Peyer's patch (tissue), 4 donors: Measurements from ENCODE around the gene PHLDB3. TPM values are rescaled to one million over a fixed set of nuclear protein-coding genes. Genes with fewer than 3 reads are reported as not detected.

Experiments used
- DNase-seq, 3 donors: peaks; one replicate each; pipeline ENCODE4 v3.0.0-alpha.2; 2017 to 2019
- H3K27ac ChIP-seq, 4 donors: fragments of 200-600 bp; sonication (generic); one replicate each; pipeline ENCODE4 v1.5.1; 2016 to 2019
- H3K27me3 ChIP-seq, 2 donors: fragments of 200-600 bp; sonication (generic); one replicate each; pipeline ENCODE4 v1.5.1; 2019
- H3K36me3 ChIP-seq, 3 donors: fragments of 200-600 bp; sonication (generic); one replicate each; pipeline ENCODE4 v1.5.1; 2016 to 2019
- H3K4me1 ChIP-seq, 4 donors: fragments of 200-600 bp; sonication (generic); one replicate each; pipeline ENCODE4 v1.5.1; 2016 to 2019
- H3K4me3 ChIP-seq, 4 donors: fragments of 200-600 bp; sonication (generic); 1 replicate in 3 of 4; 2 replicates in 1 of 4; pipeline ENCODE4 v1.5.1; 2016 to 2019; ENCODE audit warnings: mild to moderate bottlenecking in 1 of 4
- H3K9me3 ChIP-seq, 4 donors: fragments of 200-600 bp; sonication (generic); one replicate each; pipeline ENCODE4 v1.5.1; 2016 to 2019; ENCODE audit warnings: mild to moderate bottlenecking in 1 of 4
- CTCF ChIP-seq, 6 experiments: fragments of 450-650 bp in 4 of 6; fragments of 200-600 bp in 2 of 6; sonication (generic) in 1 of 6; IDR thresholded peaks; one replicate each; pipeline ENCODE4 v1.5.1; 2017 to 2019; ENCODE audit warnings: antibody characterized with exemption in 6 of 6, mild to moderate bottlenecking in 3 of 6, moderate library complexity in 1 of 6
- POLR2A ChIP-seq, 2 donors: fragments of 450-650 bp; IDR thresholded peaks; one replicate each; pipeline ENCODE4 v1.5.1; 2017; ENCODE audit warnings: antibody characterized with exemption in 2 of 2, mild to moderate bottlenecking in 2 of 2, moderate library complexity in 2 of 2
- total RNA-seq, 4 donors: library from RNA; depleted of rRNA; stranded (reverse); fragments of >200 nt; gene quantifications; one replicate each; pipeline ENCODE4 v1.1.0, GENCODE V29; 2016

The PHLDB3 gene
- total RNA-seq, 4 donors from 2014 or later = 13.0 to 23.4 (median 18.0) TPM

- Histone ChIP-seq H3K27me3 (no peaks in the 10 kb centered on the region), H3K27ac (peak overlapping the region in 1 of 4 donors; percentile 20), H3K4me1 (peaks cover 0 to 17% (median 0%) of the 10 kb centered on the region in 4 donors), H3K9me3 (no peaks in the 10 kb centered on the region), H3K4me3 (no peak overlapping the region), H3K36me3 (no peaks in the 10 kb centered on the region)
- TF ChIP-seq POLR2A (IDR thresholded peaks at IDR 0.05) (no peak), CTCF (IDR thresholded peaks at IDR 0.05) (no peak)
- no peak for DNase-seq
Measured at GRCh38 chr19:43467730-43468129, 36.8 kb downstream of the PHLDB3 start.

- no peak for DNase-seq
- Histone ChIP-seq H3K27me3 (no peaks in the 10 kb centered on the region), H3K4me3 (no peak overlapping the region), H3K27ac (peak overlapping the region in 1 of 4 donors; percentile 20), H3K4me1 (peaks cover 0 to 19% (median 0%) of the 10 kb centered on the region in 4 donors), H3K36me3 (no peaks in the 10 kb centered on the region), H3K9me3 (no peaks in the 10 kb centered on the region)
- no peak for TF ChIP-seq POLR2A (IDR thresholded peaks at IDR 0.05)
- TF ChIP-seq CTCF (IDR thresholded peaks at IDR 0.05) = no peak
Measured at GRCh38 chr19:43467276-43467675, 37.3 kb downstream of the PHLDB3 start.

- no peaks in the 10 kb centered on the region for H3K9me3 ChIP-seq
- H3K27me3 ChIP-seq = no peaks in the 10 kb centered on the region
- TF ChIP-seq POLR2A (IDR thresholded peaks at IDR 0.05) (no peak), CTCF (IDR thresholded peaks at IDR 0.05) (no peak)
- no peak for DNase-seq
- H3K36me3 ChIP-seq = no peaks in the 10 kb centered on the region
- no peak overlapping the region for H3K4me3 ChIP-seq
- H3K27ac ChIP-seq = no peak overlapping the region
- peaks cover 0 to 19% (median 0%) of the 10 kb centered on the region in 4 donors for H3K4me1 ChIP-seq
Measured at GRCh38 chr19:43466793-43467192, 37.8 kb downstream of the PHLDB3 start.

GRCh38 chr19:43465468-43466120 lies 39.0 kb downstream of the PHLDB3 start, which contains the start of gene LYPD3:
Gene LYPD3, minus strand, starts transcription at chr19:43465608. Its CDS starts 37 bp downstream, at chr19:43465571.
- Histone ChIP-seq H3K9me3 (no peaks in the 10 kb centered on the region), H3K4me3 (peak within 1 kb of the TSS in 2 of 4 donors; percentile 67 to 80), H3K36me3 (no peaks in the 10 kb centered on the region), H3K27me3 (no peaks in the 10 kb centered on the region), H3K27ac (peak within 1 kb of the TSS in 3 of 4 donors; percentile 80 to 86 (median 86)), H3K4me1 (peaks cover 0 to 19% (median 0%) of the 10 kb centered on the region in 4 donors)
- TF ChIP-seq POLR2A (IDR thresholded peaks at IDR 0.05) (no peak), CTCF (IDR thresholded peaks at IDR 0.05) (no peak)
- DNase-seq = peak in 2 of 3 donors; percentile 62 to 63

- peak; percentile 81 to 89 (median 84) for DNase-seq
- H3K27ac ChIP-seq = peak overlapping the region; percentile 67 to 86 (median 83)
- H3K9me3 ChIP-seq = no peaks in the 10 kb centered on the region
- H3K36me3 ChIP-seq = no peaks in the 10 kb centered on the region
- H3K4me1 ChIP-seq = peaks cover 0 to 19% (median 0%) of the 10 kb centered on the region in 4 donors
- H3K4me3 ChIP-seq = peak overlapping the region; percentile 59 to 80 (median 64)
- TF ChIP-seq POLR2A (IDR thresholded peaks at IDR 0.05) = peak in 1 of 2 donors; percentile 7
- TF ChIP-seq CTCF (IDR thresholded peaks at IDR 0.05) = no peak
- no peaks in the 10 kb centered on the region for H3K27me3 ChIP-seq
Measured at GRCh38 chr19:43464134-43464775, 40.3 kb downstream of the PHLDB3 start.
